HepG2 (cell line): ENCODE results near the gene ROMO1. TPM values are rescaled to one million over a fixed set of nuclear protein-coding genes. Genes with fewer than 3 reads are reported as not detected.

ENCODE experiments used
- ATF4 ChIP-seq, 2 experiments: fragments of 450-650 bp in 1 of 2; sonication (generic) in 1 of 2; formaldehyde crosslinking; IDR thresholded peaks; 2 replicates each; pipeline versions ENCODE4 v1.5.0 to v1.8.0; 2020 to 2022; ENCODE audit warnings: mild to moderate bottlenecking in 1 of 2, missing genetic modification reagents in 1 of 2
- EHMT2 ChIP-seq: fragments of 200-600 bp; sonication (generic); IDR thresholded peaks from 2 replicates; pipeline ENCODE4 v1.7.0; 2017; ENCODE audit warnings: antibody characterized with exemption, low read depth, low read length, borderline replicate concordance
- ESRRA ChIP-seq: sonication (generic); formaldehyde crosslinking; IDR thresholded peaks from 2 replicates; pipeline ENCODE4 v1.5.1; 2020; ENCODE audit warnings: mild to moderate bottlenecking, low read depth, missing genetic modification reagents
- FIP1L1 ChIP-seq: fragments of 200-400 bp; formaldehyde crosslinking; IDR thresholded peaks from 2 replicates; pipeline ENCODE4 v1.6.1; 2018; ENCODE audit warnings: low read depth, mild to moderate bottlenecking, low read length, moderate library complexity, borderline replicate concordance; ENCODE audit not compliant: insufficient read depth
- HMG20A ChIP-seq: IDR thresholded peaks from 2 replicates; pipeline ENCODE4 v1.6.1; 2016; ENCODE audit warnings: borderline replicate concordance
- KMT2A ChIP-seq: sonication (generic); formaldehyde crosslinking; IDR thresholded peaks from 2 replicates; pipeline ENCODE4 v1.4.0; 2020; ENCODE audit warnings: missing genetic modification reagents
- NFRKB ChIP-seq: fragments of 450-650 bp; IDR thresholded peaks from 2 replicates; pipeline ENCODE4 v1.6.1; 2017
- PAF1 ChIP-seq: IDR thresholded peaks from 2 replicates; pipeline ENCODE4 v1.6.1; 2016; ENCODE audit warnings: missing genetic modification reagents, missing compliant biosample characterization
- SALL2 ChIP-seq: sonication (generic); formaldehyde crosslinking; IDR thresholded peaks from 2 replicates; pipeline ENCODE4 v1.8.1; 2023; ENCODE audit warnings: mild to moderate bottlenecking, missing genetic modification reagents, inconsistent platforms
- SIX1 ChIP-seq: sonication (generic); formaldehyde crosslinking; IDR thresholded peaks from 2 replicates; pipeline ENCODE4 v1.4.0; 2020; ENCODE audit warnings: missing genetic modification reagents, borderline replicate concordance
- SKIL ChIP-seq: sonication (generic); formaldehyde crosslinking; IDR thresholded peaks from 2 replicates; pipeline ENCODE4 v1.8.0; 2022; ENCODE audit warnings: missing genetic modification reagents, mild to moderate bottlenecking, moderate library complexity, borderline replicate concordance
- ZBTB44 ChIP-seq: sonication (generic); formaldehyde crosslinking; IDR thresholded peaks from 2 replicates; pipeline ENCODE4 v1.4.0; 2020; ENCODE audit warnings: missing genetic modification reagents
- ZFP90 ChIP-seq: sonication (generic); formaldehyde crosslinking; IDR thresholded peaks from 2 replicates; pipeline ENCODE4 v1.8.0; 2022; ENCODE audit warnings: missing genetic modification reagents, mild to moderate bottlenecking, inconsistent platforms, borderline replicate concordance
- ZNF607 ChIP-seq: sonication (generic); formaldehyde crosslinking; IDR thresholded peaks from 2 replicates; pipeline ENCODE4 v1.5.1; 2020; ENCODE audit warnings: missing genetic modification reagents, mild to moderate bottlenecking, borderline replicate concordance
- ZNF678 ChIP-seq: sonication (generic); formaldehyde crosslinking; IDR thresholded peaks from 2 replicates; pipeline ENCODE4 v1.4.0; 2020; ENCODE audit warnings: mild to moderate bottlenecking, missing genetic modification reagents
- ZNF777 ChIP-seq: sonication (generic); formaldehyde crosslinking; IDR thresholded peaks from 2 replicates; pipeline ENCODE4 v1.4.0; 2020; ENCODE audit warnings: missing genetic modification reagents
- polyA plus RNA-seq, 8 experiments: library from polyadenylated mRNA; depleted of rRNA in 3 of 8; stranded (reverse) in 7 of 8; unstranded in 1 of 8; fragments of >200 nt; fragmentation: Illumina TruSeq in 4 of 8; extraction: Trizol in 4 of 8; gene quantifications; 2 replicates each; pipeline versions ENCODE4 v1.2.1 to v1.2.3, GENCODE V29; 2011 to 2016; ENCODE audit warnings: low read depth in 4 of 8, missing spikeins in 1 of 8, mixed read lengths in 1 of 8; ENCODE audit not compliant: insufficient read depth in 1 of 8
- total RNA-seq, 5 experiments: library from RNA; depleted of rRNA; stranded (reverse); fragments of >200 nt; fragmentation: Illumina TruSeq; extraction: Trizol; gene quantifications; 2 replicates each; pipeline ENCODE4 v1.2.3, GENCODE V29; 2016; ENCODE audit warnings: low read depth in 1 of 5
- TF ChIP-seq, protein P1 (sequence below): sonication (generic); formaldehyde crosslinking; IDR thresholded peaks from 2 replicates; pipeline ENCODE4 v1.9.0; 2022; ENCODE audit warnings: missing genetic modification reagents, mild to moderate bottlenecking, borderline replicate concordance
- TF ChIP-seq, protein P2 (sequence below): fragments of 450-650 bp; IDR thresholded peaks from 2 replicates; pipeline ENCODE4 v1.6.1; 2017
- TF ChIP-seq, protein P3 (sequence below): sonication (generic); formaldehyde crosslinking; IDR thresholded peaks from 2 replicates; pipeline ENCODE4 v1.4.0; 2020; ENCODE audit warnings: missing genetic modification reagents

Gene ROMO1
- total and polyA plus RNA-seq, 2 of the 13 experiments (the other 11 are each of a cell fraction or from before 2014, with no cell fraction given) = 636 to 755 TPM

DNA sequence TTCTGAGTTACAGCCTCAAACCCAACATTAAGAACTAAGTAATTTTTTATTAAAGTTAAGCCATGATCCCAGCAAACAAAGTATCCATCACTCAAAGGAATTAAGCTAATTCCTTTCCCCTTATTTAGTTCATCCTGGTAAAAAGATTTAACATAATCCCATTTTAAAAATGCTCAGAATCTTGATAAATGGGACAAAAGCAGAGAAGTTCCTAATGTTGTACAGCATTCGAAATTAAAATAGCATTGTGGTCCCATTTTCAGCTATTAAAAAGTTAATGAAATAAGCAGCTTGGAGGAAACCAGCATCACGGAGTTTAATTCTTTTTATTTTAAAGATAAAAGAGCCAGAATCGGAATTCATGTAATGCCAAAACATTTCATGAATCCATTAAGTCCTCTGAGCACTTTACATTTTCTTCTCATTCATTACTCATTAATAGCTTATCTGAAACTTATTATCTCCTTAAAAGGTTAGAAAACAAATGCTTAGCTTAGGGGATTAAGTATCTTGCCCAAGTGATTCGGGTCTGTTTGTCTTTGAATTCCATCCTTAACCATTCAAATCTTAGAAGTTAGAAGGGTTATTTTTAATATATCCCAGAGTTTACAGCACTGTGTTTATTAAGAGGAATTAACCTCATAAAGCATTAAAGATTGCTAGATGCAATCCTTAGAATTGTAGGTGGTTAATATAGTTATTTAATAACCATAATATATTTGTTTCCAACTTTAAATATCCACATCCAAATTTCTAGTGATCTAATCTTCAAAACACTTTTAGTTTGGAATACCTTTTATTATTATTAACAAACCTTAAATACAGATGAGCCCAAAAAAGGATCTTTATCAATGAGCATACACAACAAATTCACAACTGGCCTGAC lies 31.6 kb downstream of the ROMO1 start (continued):
- TF ChIP-seq, protein P1, sequence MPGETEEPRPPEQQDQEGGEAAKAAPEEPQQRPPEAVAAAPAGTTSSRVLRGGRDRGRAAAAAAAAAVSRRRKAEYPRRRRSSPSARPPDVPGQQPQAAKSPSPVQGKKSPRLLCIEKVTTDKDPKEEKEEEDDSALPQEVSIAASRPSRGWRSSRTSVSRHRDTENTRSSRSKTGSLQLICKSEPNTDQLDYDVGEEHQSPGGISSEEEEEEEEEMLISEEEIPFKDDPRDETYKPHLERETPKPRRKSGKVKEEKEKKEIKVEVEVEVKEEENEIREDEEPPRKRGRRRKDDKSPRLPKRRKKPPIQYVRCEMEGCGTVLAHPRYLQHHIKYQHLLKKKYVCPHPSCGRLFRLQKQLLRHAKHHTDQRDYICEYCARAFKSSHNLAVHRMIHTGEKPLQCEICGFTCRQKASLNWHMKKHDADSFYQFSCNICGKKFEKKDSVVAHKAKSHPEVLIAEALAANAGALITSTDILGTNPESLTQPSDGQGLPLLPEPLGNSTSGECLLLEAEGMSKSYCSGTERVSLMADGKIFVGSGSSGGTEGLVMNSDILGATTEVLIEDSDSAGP (CRISPR knock-in tag) = no peak
- TF ChIP-seq ESRRA = no peak
- TF ChIP-seq, protein P2, sequence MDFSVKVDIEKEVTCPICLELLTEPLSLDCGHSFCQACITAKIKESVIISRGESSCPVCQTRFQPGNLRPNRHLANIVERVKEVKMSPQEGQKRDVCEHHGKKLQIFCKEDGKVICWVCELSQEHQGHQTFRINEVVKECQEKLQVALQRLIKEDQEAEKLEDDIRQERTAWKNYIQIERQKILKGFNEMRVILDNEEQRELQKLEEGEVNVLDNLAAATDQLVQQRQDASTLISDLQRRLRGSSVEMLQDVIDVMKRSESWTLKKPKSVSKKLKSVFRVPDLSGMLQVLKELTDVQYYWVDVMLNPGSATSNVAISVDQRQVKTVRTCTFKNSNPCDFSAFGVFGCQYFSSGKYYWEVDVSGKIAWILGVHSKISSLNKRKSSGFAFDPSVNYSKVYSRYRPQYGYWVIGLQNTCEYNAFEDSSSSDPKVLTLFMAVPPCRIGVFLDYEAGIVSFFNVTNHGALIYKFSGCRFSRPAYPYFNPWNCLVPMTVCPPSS = no peak
- TF ChIP-seq PAF1 (CRISPR knock-in tag) = peak; percentile 42; the same call in 1 of the 2 replicates
- no peak for TF ChIP-seq SKIL (CRISPR knock-in tag)
- no peak for TF ChIP-seq SIX1 (CRISPR knock-in tag)
- TF ChIP-seq ZNF607 = no peak
- no peak for TF ChIP-seq FIP1L1
- TF ChIP-seq NFRKB = no peak
- TF ChIP-seq ZFP90 (CRISPR knock-in tag) = no peak
- no peak for TF ChIP-seq ZNF777 (CRISPR knock-in tag)
- TF ChIP-seq ZNF678 (CRISPR knock-in tag) = no peak
- TF ChIP-seq ZBTB44 = no peak
- no peak for TF ChIP-seq SALL2 (CRISPR knock-in tag)
- TF ChIP-seq ATF4 (CRISPR knock-in tag; IDR thresholded peaks at IDR 0.05) = peak in 1 of 2 experiments; percentile 27; a peak in 1 of 4 replicates
- TF ChIP-seq KMT2A (CRISPR knock-in tag) = no peak
- no peak for TF ChIP-seq EHMT2
- TF ChIP-seq HMG20A (CRISPR knock-in tag) = no peak
- TF ChIP-seq, protein P3, sequence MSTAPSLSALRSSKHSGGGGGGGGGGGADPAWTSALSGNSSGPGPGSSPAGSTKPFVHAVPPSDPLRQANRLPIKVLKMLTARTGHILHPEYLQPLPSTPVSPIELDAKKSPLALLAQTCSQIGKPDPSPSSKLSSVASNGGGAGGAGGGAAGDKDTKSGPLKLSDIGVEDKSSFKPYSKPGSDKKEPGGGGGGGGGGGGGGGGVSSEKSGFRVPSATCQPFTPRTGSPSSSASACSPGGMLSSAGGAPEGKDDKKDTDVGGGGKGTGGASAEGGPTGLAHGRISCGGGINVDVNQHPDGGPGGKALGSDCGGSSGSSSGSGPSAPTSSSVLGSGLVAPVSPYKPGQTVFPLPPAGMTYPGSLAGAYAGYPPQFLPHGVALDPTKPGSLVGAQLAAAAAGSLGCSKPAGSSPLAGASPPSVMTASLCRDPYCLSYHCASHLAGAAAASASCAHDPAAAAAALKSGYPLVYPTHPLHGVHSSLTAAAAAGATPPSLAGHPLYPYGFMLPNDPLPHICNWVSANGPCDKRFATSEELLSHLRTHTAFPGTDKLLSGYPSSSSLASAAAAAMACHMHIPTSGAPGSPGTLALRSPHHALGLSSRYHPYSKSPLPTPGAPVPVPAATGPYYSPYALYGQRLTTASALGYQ (CRISPR knock-in tag) = 0 out of 2 replicates have a peak, but pooled peaks have one; percentile 36
